Activated CD8-positive, alpha-beta memory T cell treated with anti-CD3 and anti-CD28 coated beads, Interleukin-2, amount 10 ng/mL, durations not matched to agents 7 days and 5 days (primary cell): ENCODE data around the gene APOA1. TPM values are rescaled to one million over a fixed set of nuclear protein-coding genes. Genes with fewer than 3 reads are reported as not detected.
A peak's percentile ranks its signal among the peaks of the same experiment; 100 is the strongest.

Experiments used
- ATAC-seq: fragments of 150-1000 bp; cut with Tn5 transposase; one replicate; pipeline ENCODE4 v1.10.0; 2021; ENCODE audit warnings: moderate library complexity
- CTCF ChIA-PET: fragments of 350-600 bp; sonication (Branson Sonifier 250); formaldehyde crosslinking; loops from one replicate; lab custom pipeline; 2021; ENCODE audit warnings: antibody characterized with exemption; lab: Charles Lee
- DNase-seq: peaks from one replicate; pipeline ENCODE4 v3.0.0-alpha.2; 2020
- H3K27ac Mint-ChIP-seq: one replicate; pipeline ENCODE4 v1.8.0; 2021; ENCODE audit warnings: mild to moderate bottlenecking, mixed read lengths
- H3K27me3 Mint-ChIP-seq: one replicate; pipeline ENCODE4 v1.8.0; 2021; ENCODE audit warnings: mixed read lengths
- H3K36me3 Mint-ChIP-seq: one replicate; pipeline ENCODE4 v1.8.0; 2021; ENCODE audit warnings: mild to moderate bottlenecking, mixed read lengths
- H3K4me1 Mint-ChIP-seq: one replicate; pipeline ENCODE4 v1.8.0; 2021; ENCODE audit warnings: mixed read lengths
- H3K4me3 Mint-ChIP-seq: one replicate; pipeline ENCODE4 v1.8.0; 2021; ENCODE audit warnings: mild to moderate bottlenecking, moderate library complexity, mixed read lengths
- H3K9me3 Mint-ChIP-seq: one replicate; pipeline ENCODE4 v1.8.0; 2022; ENCODE audit warnings: low read depth, mixed read lengths
- total RNA-seq, 2 experiments: library from RNA; stranded (reverse); gene quantifications; one replicate each; pipeline ENCODE4 v1.2.3, GENCODE V29; 2021

Gene APOA1
- total RNA-seq, 2 experiments from 2014 or later: 0.23 TPM; not detected in 1

- peaks cover 64% of the 10 kb centered on the region for H3K4me1 Mint-ChIP-seq
- CTCF ChIA-PET: interaction anchor here (0.6 to 9.1 kb wide), 13 partner anchors 8 to 444 kb away, joined by 3 to 187 read pairs (median 5); partner anchors contain the start of genes APOA1, BUD13 and SIK3
- H3K9me3 Mint-ChIP-seq: no peaks in the 10 kb centered on the region
- H3K27me3 Mint-ChIP-seq: peaks cover 2% of the 10 kb centered on the region
- peak overlapping the region; percentile 82 for H3K4me3 Mint-ChIP-seq
- no peak for ATAC-seq
- H3K27ac Mint-ChIP-seq: peak overlapping the region; percentile 71
- peaks cover 47% of the 10 kb centered on the region for H3K36me3 Mint-ChIP-seq
- no peak for DNase-seq
Observed at GRCh38 chr11:116786966-116787365, 50.5 kb downstream of the APOA1 start.

- H3K4me1 Mint-ChIP-seq: peaks cover 67% of the 10 kb centered on the region
- H3K36me3 Mint-ChIP-seq: peaks cover 50% of the 10 kb centered on the region
- no peaks in the 10 kb centered on the region for H3K9me3 Mint-ChIP-seq
- ATAC-seq (no peak), DNase-seq (no peak)
- H3K27ac Mint-ChIP-seq: peak overlapping the region; percentile 5
- CTCF ChIA-PET: interaction anchor here (0.8 to 9.1 kb wide), 6 partner anchors 12 to 444 kb away, joined by 3 to 187 read pairs (median 33); partner anchors contain the start of genes APOA1 and BUD13
- peaks cover 2% of the 10 kb centered on the region for H3K27me3 Mint-ChIP-seq
- H3K4me3 Mint-ChIP-seq: peak overlapping the region; percentile 82
Observed at GRCh38 chr11:116786326-116786725, 51.1 kb downstream of the APOA1 start.

Other genes with a start within 250 kb of the APOA1 start
- 10 to 100 TPM; 35.2 to 40.2 TPM for gene BUD13, start 64.6 kb downstream of the APOA1 start, total RNA-seq
- gene ZPR1, start 49.6 kb downstream of the APOA1 start, total RNA-seq: 10 to 100 TPM; 66.6 to 72.1 TPM
- gene APOA5, start 45.7 kb downstream of the APOA1 start, total RNA-seq: not detected
- gene APOA4, start 14.3 kb downstream of the APOA1 start, total RNA-seq: not detected
- not detected for gene APOC3, start 7.7 kb downstream of the APOA1 start, total RNA-seq